Activated CD8-positive, alpha-beta memory T cell treated with anti-CD3 and anti-CD28 coated beads for 4 hours (primary cell): Measurements from ENCODE around the gene MYCBP2.
"Not testable (repeated sequence)": the region's sequence is repeated elsewhere in the genome, so short reads cannot be mapped to it uniquely, and the experiment has no call there.

Source experiments
- DNase-seq, 2 donors: peaks; one replicate each; pipeline ENCODE4 v3.0.0-alpha.2; 2020; ENCODE audit warnings: low read depth in 2 of 2

Gene MYCBP2

GRCh38 chr13:77291774-77292173 lies 35.1 kb downstream of the MYCBP2 start:
- no peak for DNase-seq

GRCh38 chr13:77290342-77290741 lies 36.6 kb downstream of the MYCBP2 start:
- DNase-seq: no peak

DNA sequence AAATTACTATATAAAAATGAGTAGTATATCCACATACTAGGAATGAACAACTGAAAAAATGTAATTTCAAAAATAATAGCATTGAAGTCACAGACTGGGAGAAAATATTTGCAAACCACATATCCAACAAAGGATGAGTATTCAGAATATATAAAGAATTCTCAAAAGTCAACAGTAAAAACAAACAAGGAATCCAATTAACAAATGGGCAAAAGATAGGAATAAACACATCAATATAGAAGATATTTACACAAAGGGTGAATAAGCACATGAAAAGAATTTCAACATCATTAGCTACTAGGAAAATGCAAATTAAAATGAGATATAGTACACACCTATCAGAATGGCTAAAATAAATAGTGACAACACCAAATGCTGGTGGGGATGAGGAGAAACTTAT lies 37.0 kb downstream of the MYCBP2 start:
- no peak for DNase-seq

- not testable (repeated sequence) for DNase-seq
Observed at GRCh38 chr13:77285632-77286031, 41.3 kb downstream of the MYCBP2 start.

- no peak for DNase-seq
Observed at GRCh38 chr13:77285098-77285497, 41.8 kb downstream of the MYCBP2 start.

DNA sequence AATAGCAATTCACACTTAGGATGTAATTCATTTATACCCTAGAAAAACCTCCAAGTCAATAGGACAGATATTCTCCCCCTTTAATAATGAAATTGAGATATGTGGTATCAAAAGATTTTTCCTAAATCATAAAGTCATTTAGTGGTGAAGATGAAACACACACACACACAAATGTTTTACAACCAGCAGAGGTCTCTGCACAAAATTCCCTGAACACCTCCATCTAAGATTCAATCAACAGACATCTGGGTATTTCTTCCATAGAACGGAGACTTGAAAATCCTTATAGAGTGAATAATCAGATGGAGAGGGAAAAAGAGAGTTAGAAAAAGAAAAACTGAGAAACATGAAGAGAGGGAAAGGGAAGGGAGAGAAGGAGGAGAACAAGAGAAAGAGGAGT lies 52.8 kb downstream of the MYCBP2 start:
- DNase-seq: no peak

DNA sequence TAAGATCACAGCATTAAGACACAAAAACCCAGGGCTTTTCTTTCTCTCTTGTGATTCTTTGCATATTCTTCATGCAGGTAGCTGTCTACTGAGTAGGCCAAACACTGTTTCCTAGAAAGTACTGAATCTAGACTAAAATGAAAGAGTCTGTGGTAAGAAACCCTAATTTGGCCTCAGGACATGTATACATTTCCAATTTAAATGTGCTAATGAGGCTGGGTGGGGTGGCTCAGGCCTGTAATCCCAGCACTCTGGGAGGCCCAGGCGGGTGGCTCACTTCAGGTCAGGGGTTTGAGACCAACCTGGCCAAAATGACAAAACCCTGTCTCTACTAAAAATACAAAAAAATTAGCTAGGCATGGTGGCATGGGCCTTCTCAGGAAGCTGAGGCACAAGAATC lies 57.8 kb downstream of the MYCBP2 start:
- no peak for DNase-seq

DNA sequence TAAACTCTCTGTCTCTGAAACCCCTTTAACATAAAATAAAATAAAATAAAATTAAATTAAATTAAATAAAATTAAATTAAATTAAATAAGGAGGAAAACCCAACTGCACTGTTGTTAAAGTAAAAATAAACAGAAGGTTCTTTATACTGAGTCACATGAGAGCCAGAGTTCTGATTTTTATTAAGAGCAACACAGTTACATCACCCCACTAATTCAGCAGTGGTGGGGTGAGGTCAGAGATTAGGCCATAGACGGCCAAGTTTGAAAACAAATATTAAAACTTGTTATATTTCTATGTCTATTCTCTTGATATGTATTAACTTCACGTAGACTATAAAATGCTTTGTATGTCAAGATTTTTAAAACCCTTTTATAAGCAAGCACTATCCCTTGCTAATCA lies 59.5 kb downstream of the MYCBP2 start:
- no peak for DNase-seq

DNA sequence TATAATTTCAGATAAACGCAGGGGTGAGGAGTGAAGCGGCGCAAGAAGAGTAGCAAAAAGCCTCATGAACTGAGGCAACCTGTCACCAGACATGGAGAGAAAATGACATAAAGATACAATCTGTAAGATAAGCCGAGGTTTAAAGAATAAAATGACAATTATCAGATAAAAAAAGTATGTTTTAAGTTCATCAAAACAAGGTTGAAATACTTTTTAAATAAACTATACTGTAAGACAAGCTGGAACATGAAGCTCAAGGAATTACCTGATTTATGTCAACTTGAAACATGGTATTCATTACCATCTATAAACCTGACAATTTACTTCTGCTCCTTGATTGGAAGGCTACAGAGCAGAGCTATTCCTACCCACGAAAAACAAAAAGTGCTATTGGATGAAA lies 61.6 kb downstream of the MYCBP2 start:
- DNase-seq: no peak

GRCh38 chr13:77262198-77262597 lies 64.7 kb downstream of the MYCBP2 start:
- no peak for DNase-seq

DNA sequence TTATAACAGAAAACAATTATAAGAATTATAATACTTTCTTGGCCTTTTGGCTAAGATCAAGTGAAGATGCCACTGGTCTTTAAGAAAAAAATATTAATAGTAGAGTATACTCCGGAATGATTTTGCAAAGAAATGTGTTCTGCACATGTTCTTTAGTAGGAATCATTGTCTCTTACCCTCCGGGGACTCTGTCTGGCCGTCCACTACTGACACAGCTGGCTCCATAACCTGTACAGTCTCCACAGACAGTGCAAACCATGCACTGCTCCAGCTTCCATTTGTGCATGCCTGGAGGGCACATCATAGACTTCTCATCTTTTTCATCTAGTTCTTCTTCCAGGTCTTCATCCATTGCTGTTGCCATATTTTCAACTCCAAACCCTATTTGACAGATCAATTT lies 75.9 kb downstream of the MYCBP2 start:
- no peak for DNase-seq

GRCh38 chr13:77245224-77245623 lies 81.7 kb downstream of the MYCBP2 start:
- DNase-seq: not testable (repeated sequence)

DNA sequence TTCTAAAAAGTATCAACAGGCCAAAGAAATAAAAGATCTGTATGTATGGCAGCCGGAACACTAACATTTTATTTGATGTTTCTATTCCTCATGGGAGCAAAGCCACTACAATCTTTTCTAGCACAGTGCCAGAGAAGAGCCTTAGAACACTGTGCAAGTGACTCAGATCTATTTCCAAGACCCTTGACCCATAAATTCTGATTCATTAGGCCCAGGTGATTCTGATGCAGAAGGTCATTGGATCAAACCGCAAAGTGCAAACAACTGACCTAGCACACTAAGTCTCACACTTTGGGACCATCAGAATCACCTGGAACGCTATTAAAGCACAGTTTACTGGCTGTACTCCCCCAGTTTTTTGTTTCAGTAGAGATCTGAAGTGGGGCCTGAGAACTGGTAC lies 87.6 kb downstream of the MYCBP2 start:
- no peak for DNase-seq

- no peak for DNase-seq
Observed at GRCh38 chr13:77235456-77236022, 91.4 kb downstream of the MYCBP2 start.

GRCh38 chr13:77233159-77233558 lies 93.7 kb downstream of the MYCBP2 start:
- DNase-seq: no peak

DNA sequence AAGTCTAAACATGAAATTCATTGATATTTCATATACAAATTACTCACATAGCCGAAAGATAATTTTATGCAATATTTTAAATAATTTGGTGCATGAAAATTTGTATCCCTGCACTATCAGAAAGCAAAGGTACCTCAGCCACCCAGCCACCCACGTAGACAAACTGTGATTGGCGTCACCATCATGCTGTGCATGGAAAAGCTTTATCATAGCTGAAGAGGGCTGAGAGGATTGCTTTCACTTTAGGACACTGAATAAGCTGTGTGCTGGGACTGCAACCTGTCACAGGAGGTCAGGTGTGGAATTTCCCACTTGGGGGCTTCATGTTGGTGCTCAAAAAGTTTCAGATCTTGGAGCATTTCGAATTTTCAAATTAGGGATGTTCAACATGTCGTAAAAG lies 96.3 kb downstream of the MYCBP2 start:
- DNase-seq: no peak

GRCh38 chr13:77225946-77226345 lies 100.9 kb downstream of the MYCBP2 start:
- no peak for DNase-seq

DNA sequence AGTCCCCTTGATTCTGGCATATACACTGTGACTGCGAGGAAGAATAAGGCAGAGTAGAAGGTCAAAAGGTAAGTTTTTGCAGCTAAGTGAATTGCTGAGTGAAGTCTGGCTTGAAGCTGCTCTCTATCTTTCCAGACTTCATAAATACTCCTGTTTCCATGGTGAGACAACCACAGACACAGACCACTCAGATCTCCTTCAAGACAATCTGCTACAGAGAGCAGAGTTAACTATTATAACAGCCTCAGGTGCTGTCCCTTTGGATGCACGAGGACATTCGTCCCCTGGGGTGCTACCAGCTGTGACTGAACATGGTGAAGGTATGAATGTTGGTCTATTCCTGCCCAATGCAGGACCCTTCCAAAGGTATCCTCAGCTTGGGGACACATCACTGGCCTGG lies 104.0 kb downstream of the MYCBP2 start:
- DNase-seq: no peak

DNA sequence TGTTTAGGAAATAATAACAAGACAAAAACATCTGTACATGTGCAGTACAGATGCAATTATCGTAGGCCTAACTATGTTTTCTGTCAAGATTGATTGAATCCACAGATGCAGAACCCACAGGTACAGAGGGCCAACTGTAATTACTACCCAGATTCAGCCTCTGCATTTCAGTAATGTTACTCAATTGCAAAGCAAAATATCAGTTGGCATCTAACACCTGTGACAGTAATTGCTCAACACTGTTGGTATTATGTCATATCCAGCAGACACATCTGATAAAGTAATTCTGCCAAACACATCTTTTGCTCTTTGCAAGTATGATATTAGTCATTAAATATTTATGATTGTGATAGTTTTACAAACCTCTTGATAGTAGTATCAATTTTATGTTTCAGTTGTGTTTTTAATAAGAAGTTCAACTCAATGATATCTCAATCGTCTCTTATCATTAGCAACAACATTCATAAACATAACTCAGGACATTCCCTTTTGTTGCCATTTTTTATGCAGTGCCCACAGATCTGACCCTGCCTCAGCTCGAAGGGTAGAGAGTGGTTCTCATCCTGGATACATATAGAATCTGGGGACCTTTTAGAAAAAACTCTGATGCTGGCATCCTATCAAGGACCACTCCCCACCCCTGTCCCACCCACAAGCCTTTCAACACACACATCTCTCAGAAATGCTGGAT lies 104.7 kb downstream of the MYCBP2 start:
- DNase-seq: no peak

DNA sequence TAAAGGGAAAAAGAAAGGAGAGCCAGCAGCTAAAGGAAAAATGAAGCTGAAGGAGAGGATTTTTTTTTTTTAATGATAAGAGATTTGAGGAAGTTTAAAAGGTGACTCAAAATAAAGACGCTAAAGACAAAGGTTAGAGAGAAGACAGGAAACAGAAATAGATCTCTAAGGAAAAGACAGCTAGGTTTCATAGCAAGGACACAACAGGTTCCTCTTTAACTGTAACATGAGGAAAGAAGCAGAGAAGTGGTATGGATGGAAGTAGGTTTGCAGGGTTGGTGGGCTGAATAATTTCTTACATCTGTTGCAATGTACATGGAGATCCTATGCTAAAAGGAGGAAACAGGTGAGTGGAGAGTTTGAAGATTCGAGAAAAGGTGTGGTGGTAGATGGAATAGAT lies 107.5 kb downstream of the MYCBP2 start:
- DNase-seq: no peak

DNA sequence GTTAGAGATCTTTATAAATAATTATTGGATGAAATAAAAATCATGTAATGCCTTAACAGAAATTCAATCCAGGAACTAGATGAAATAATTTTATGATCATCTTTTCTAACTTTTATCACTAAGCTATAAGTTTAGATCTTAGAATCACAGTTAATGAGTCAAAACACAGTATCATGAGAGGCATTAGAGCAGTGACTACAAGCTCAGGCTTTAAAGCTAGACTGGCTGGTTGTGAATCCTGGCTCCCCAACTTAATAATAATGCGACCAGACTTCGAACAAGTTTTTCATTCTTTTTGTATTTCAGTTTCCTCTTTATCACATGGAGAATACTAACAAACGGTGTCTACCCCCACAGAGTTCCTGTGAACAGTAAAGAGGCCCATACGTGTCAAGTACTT lies 108.6 kb downstream of the MYCBP2 start:
- no peak for DNase-seq

GRCh38 chr13:77215543-77215942 lies 111.4 kb downstream of the MYCBP2 start:
- no peak for DNase-seq

DNA sequence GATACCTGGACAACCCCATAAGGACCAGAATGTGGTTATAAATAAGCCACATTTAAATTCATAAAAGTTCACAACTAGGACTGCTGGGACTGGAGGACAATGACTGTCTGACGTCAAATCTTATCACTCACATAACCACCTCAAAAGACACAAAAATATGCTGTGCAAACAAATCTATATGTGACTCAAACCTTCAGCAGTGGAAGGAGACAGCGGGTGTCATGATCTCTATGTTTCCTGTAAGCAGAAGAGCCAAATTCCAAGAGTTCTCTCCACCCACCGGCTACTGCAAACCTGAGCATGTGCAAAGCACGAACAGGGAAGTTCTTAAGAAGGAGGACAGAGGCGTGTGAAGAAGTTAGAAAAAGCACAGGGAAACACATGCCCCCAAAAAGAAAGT lies 113.2 kb downstream of the MYCBP2 start:
- DNase-seq: no peak

GRCh38 chr13:77207943-77208342 lies 119.0 kb downstream of the MYCBP2 start:
- no peak for DNase-seq
